ENCODE results near the gene OPCML. TPM values are rescaled to one million over a fixed set of nuclear protein-coding genes. Genes with fewer than 3 reads are reported as not detected.

OPCML gene
- total RNA-seq, 2 experiments from 2014 or later: not detected

GRCh38 chr11:133191931-133192330 lies 340.4 kb downstream of the OPCML start:
- DNase-seq: no peak
- Mint-ChIP-seq H3K27me3 (ENCODE audit: low read depth) (no peaks in the 10 kb centered on the region), H3K36me3 (ENCODE audit: low read depth) (no peaks in the 10 kb centered on the region), H3K9me3 (ENCODE audit: insufficient read depth) (no peaks in the 10 kb centered on the region), H3K27ac (no peak overlapping the region), H3K4me3 (no peak overlapping the region), H3K4me1 (ENCODE audit: low read depth) (no peaks in the 10 kb centered on the region)
- ChIA-PET CTCF (no interaction called here), POLR2A (no interaction called here)
- no peak for ATAC-seq

GRCh38 chr11:133181667-133182066 lies 350.6 kb downstream of the OPCML start:
- Mint-ChIP-seq H3K27ac (no peak overlapping the region), H3K4me3 (no peak overlapping the region), H3K36me3 (ENCODE audit: low read depth) (no peaks in the 10 kb centered on the region), H3K27me3 (ENCODE audit: low read depth) (no peaks in the 10 kb centered on the region), H3K4me1 (ENCODE audit: low read depth) (no peaks in the 10 kb centered on the region), H3K9me3 (ENCODE audit: insufficient read depth) (no peaks in the 10 kb centered on the region)
- CTCF ChIA-PET: no interaction called here
- ATAC-seq (no peak), DNase-seq (no peak)
- POLR2A ChIA-PET: no interaction called here

- no peaks in the 10 kb centered on the region for H3K4me1 Mint-ChIP-seq (ENCODE audit: low read depth)
- CTCF ChIA-PET: no interaction called here
- no peaks in the 10 kb centered on the region for H3K27me3 Mint-ChIP-seq (ENCODE audit: low read depth)
- no peak overlapping the region for H3K4me3 Mint-ChIP-seq
- no peaks in the 10 kb centered on the region for H3K36me3 Mint-ChIP-seq (ENCODE audit: low read depth)
- H3K9me3 Mint-ChIP-seq (ENCODE audit: insufficient read depth): no peaks in the 10 kb centered on the region
- POLR2A ChIA-PET: no interaction called here
- DNase-seq: no peak
- ATAC-seq: no peak
- no peak overlapping the region for H3K27ac Mint-ChIP-seq
These were observed 351.2 kb downstream of the OPCML start for GRCh38 chr11:133181066-133181465.

GRCh38 chr11:133180201-133180600 lies 352.1 kb downstream of the OPCML start:
- Mint-ChIP-seq H3K4me3 (no peak overlapping the region), H3K27ac (no peak overlapping the region), H3K4me1 (ENCODE audit: low read depth) (no peaks in the 10 kb centered on the region), H3K9me3 (ENCODE audit: insufficient read depth) (no peaks in the 10 kb centered on the region), H3K36me3 (ENCODE audit: low read depth) (no peaks in the 10 kb centered on the region), H3K27me3 (ENCODE audit: low read depth) (no peaks in the 10 kb centered on the region)
- DNase-seq (no peak), ATAC-seq (no peak)
- POLR2A ChIA-PET: no interaction called here
- CTCF ChIA-PET: no interaction called here

GRCh38 chr11:133176748-133177147 lies 355.6 kb downstream of the OPCML start:
- no peak overlapping the region for H3K4me3 Mint-ChIP-seq
- ChIA-PET CTCF (no interaction called here), POLR2A (no interaction called here)
- no peaks in the 10 kb centered on the region for H3K4me1 Mint-ChIP-seq (ENCODE audit: low read depth)
- H3K36me3 Mint-ChIP-seq (ENCODE audit: low read depth): no peaks in the 10 kb centered on the region
- DNase-seq (no peak), ATAC-seq (no peak)
- no peaks in the 10 kb centered on the region for H3K9me3 Mint-ChIP-seq (ENCODE audit: insufficient read depth)
- H3K27ac Mint-ChIP-seq: no peak overlapping the region
- H3K27me3 Mint-ChIP-seq (ENCODE audit: low read depth): no peaks in the 10 kb centered on the region

- no peaks in the 10 kb centered on the region for H3K9me3 Mint-ChIP-seq (ENCODE audit: insufficient read depth)
- no peak overlapping the region for H3K27ac Mint-ChIP-seq
- ChIA-PET POLR2A (no interaction called here), CTCF (interaction anchor here (1.3 kb wide), 1 partner anchor 9 kb away, joined by 3 read pairs; no protein-coding TSS in a partner anchor)
- H3K4me3 Mint-ChIP-seq: no peak overlapping the region
- ATAC-seq (no peak), DNase-seq (no peak)
- no peaks in the 10 kb centered on the region for H3K27me3 Mint-ChIP-seq (ENCODE audit: low read depth)
- no peaks in the 10 kb centered on the region for H3K36me3 Mint-ChIP-seq (ENCODE audit: low read depth)
- H3K4me1 Mint-ChIP-seq (ENCODE audit: low read depth): no peaks in the 10 kb centered on the region
These were observed 357.2 kb downstream of the OPCML start for GRCh38 chr11:133175103-133175502.

- Mint-ChIP-seq H3K4me1 (ENCODE audit: low read depth) (no peaks in the 10 kb centered on the region), H3K9me3 (ENCODE audit: insufficient read depth) (no peaks in the 10 kb centered on the region), H3K4me3 (no peak overlapping the region), H3K36me3 (ENCODE audit: low read depth) (no peaks in the 10 kb centered on the region), H3K27ac (no peak overlapping the region), H3K27me3 (ENCODE audit: low read depth) (no peaks in the 10 kb centered on the region)
- ChIA-PET POLR2A (no interaction called here), CTCF (interaction anchor here (1.3 kb wide), 1 partner anchor 8 kb away, joined by 3 read pairs; no protein-coding TSS in a partner anchor)
- no peak for DNase-seq
- ATAC-seq: no peak
These were observed 358.4 kb downstream of the OPCML start for GRCh38 chr11:133173810-133174412.

GRCh38 chr11:133172349-133172748 lies 360.0 kb downstream of the OPCML start:
- Mint-ChIP-seq H3K9me3 (ENCODE audit: insufficient read depth) (no peaks in the 10 kb centered on the region), H3K36me3 (ENCODE audit: low read depth) (no peaks in the 10 kb centered on the region), H3K27me3 (ENCODE audit: low read depth) (no peaks in the 10 kb centered on the region), H3K4me1 (ENCODE audit: low read depth) (no peaks in the 10 kb centered on the region), H3K27ac (no peak overlapping the region), H3K4me3 (no peak overlapping the region)
- CTCF ChIA-PET: no interaction called here
- POLR2A ChIA-PET: no interaction called here
- DNase-seq (no peak), ATAC-seq (no peak)

- no peaks in the 10 kb centered on the region for H3K9me3 Mint-ChIP-seq (ENCODE audit: insufficient read depth)
- CTCF ChIA-PET: no interaction called here
- ATAC-seq (no peak), DNase-seq (no peak)
- no peak overlapping the region for H3K4me3 Mint-ChIP-seq
- H3K4me1 Mint-ChIP-seq (ENCODE audit: low read depth): no peaks in the 10 kb centered on the region
- no peak overlapping the region for H3K27ac Mint-ChIP-seq
- no peaks in the 10 kb centered on the region for H3K27me3 Mint-ChIP-seq (ENCODE audit: low read depth)
- POLR2A ChIA-PET: no interaction called here
- H3K36me3 Mint-ChIP-seq (ENCODE audit: low read depth): no peaks in the 10 kb centered on the region
These were observed 360.9 kb downstream of the OPCML start for GRCh38 chr11:133171374-133171773.

- Mint-ChIP-seq H3K36me3 (ENCODE audit: low read depth) (no peaks in the 10 kb centered on the region), H3K9me3 (ENCODE audit: insufficient read depth) (no peaks in the 10 kb centered on the region), H3K27me3 (ENCODE audit: low read depth) (no peaks in the 10 kb centered on the region), H3K4me1 (ENCODE audit: low read depth) (no peaks in the 10 kb centered on the region), H3K27ac (no peak overlapping the region), H3K4me3 (no peak overlapping the region)
- CTCF ChIA-PET: no interaction called here
- POLR2A ChIA-PET: no interaction called here
- ATAC-seq (no peak), DNase-seq (no peak)
These were observed 364.3 kb downstream of the OPCML start for GRCh38 chr11:133168016-133168415.

- H3K4me1 Mint-ChIP-seq (ENCODE audit: low read depth): no peaks in the 10 kb centered on the region
- CTCF ChIA-PET: no interaction called here
These were observed 365.6 kb downstream of the OPCML start for GRCh38 chr11:133166662-133167061.

GRCh38 chr11:133164986-133165385 lies 367.3 kb downstream of the OPCML start:
- no peak overlapping the region for H3K27ac Mint-ChIP-seq
- H3K4me1 Mint-ChIP-seq (ENCODE audit: low read depth): no peaks in the 10 kb centered on the region
- ATAC-seq (no peak), DNase-seq (no peak)
- H3K36me3 Mint-ChIP-seq (ENCODE audit: low read depth): no peaks in the 10 kb centered on the region
- no peaks in the 10 kb centered on the region for H3K9me3 Mint-ChIP-seq (ENCODE audit: insufficient read depth)
- no peak overlapping the region for H3K4me3 Mint-ChIP-seq
- no peaks in the 10 kb centered on the region for H3K27me3 Mint-ChIP-seq (ENCODE audit: low read depth)
- CTCF ChIA-PET: interaction anchor here (0.9 to 1.4 kb wide), 3 partner anchors 9 to 86 kb away, joined by 3 to 5 read pairs (median 3); no protein-coding TSS in a partner anchor
- POLR2A ChIA-PET: no interaction called here

More at GRCh38 chr11:133166662-133167061, 365.6 kb downstream of the OPCML start:
- ATAC-seq (no peak), DNase-seq (no peak)
- POLR2A ChIA-PET: no interaction called here
- Mint-ChIP-seq H3K27ac (no peak overlapping the region), H3K4me3 (no peak overlapping the region), H3K36me3 (ENCODE audit: low read depth) (no peaks in the 10 kb centered on the region), H3K27me3 (ENCODE audit: low read depth) (no peaks in the 10 kb centered on the region), H3K9me3 (ENCODE audit: insufficient read depth) (no peaks in the 10 kb centered on the region)

Measured in activated CD8-positive, alpha-beta T cell treated with anti-CD3 and anti-CD28 coated beads, Interleukin-2, amount 10 ng/mL, durations not matched to agents 7 days and 5 days (primary cell).